ENCODE measurements around the gene SYCP1.

Gene SYCP1

GRCh38 chr1:115035652-115036051 lies 181.0 kb downstream of the SYCP1 start:
- TF ChIP-seq REST (IDR thresholded peaks at IDR 0.05; ENCODE audit: insufficient read depth in 1 of 2, low read depth in 2 of 2, low read length in 2 of 2) (no peak), SIN3A (IDR thresholded peaks at IDR 0.05; ENCODE audit: borderline replicate concordance, insufficient read depth, low read length) (no peak), TAF1 (IDR thresholded peaks at IDR 0.05; ENCODE audit: borderline replicate concordance, insufficient read depth, low read length) (no peak), FOXP2 (optimal IDR thresholded peaks at IDR 0.05; ENCODE audit: borderline replicate concordance, extremely low read depth, extremely low read length, insufficient read depth) (no peak), POLR2AphosphoS5 (IDR thresholded peaks at IDR 0.05; ENCODE audit: low read depth, low read length) (no peak)

DNA sequence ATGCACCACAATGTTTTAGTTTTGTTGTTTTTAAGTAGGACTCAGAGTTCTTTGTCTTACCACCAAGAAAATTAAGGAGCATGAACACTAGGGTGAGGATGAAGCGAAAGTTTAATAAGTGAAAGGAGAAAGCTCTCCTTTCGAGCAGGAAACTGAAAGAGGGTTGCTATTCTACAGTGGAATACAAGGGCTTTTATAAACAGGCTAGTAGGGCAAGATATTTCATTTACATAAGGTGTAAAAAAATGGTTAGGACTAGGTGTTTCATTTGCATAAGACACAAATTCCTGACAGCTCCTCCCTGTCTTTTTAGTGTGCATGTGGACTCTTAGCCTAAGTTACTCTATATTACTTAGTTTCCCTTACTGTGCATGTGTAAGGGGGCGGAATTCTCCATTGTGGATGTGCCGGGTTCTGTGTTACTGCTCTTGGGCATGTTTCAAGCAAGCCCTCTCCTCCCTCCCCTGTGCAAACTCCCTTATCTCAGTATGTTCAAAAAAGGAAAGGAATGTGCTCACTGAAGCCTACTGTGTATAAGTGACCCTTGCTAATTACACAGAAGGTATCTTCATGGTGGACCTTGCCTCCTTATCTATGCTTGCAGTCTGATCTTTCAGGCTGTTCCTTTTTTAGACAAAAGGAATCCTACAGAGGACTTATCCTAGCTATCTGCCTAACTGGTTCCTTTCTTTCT lies 182.3 kb downstream of the SYCP1 start:
- TF ChIP-seq SIN3A (IDR thresholded peaks at IDR 0.05; ENCODE audit: borderline replicate concordance, insufficient read depth, low read length) (no peak), FOXP2 (optimal IDR thresholded peaks at IDR 0.05; ENCODE audit: borderline replicate concordance, extremely low read depth, extremely low read length, insufficient read depth) (no peak), REST (IDR thresholded peaks at IDR 0.05; ENCODE audit: insufficient read depth in 1 of 2, low read depth in 2 of 2, low read length in 2 of 2) (no peak)

- TF ChIP-seq REST (IDR thresholded peaks at IDR 0.05; ENCODE audit: insufficient read depth in 1 of 2, low read depth in 2 of 2, low read length in 2 of 2): no peak
Measured at GRCh38 chr1:115040501-115040900, 185.8 kb downstream of the SYCP1 start.

DNA sequence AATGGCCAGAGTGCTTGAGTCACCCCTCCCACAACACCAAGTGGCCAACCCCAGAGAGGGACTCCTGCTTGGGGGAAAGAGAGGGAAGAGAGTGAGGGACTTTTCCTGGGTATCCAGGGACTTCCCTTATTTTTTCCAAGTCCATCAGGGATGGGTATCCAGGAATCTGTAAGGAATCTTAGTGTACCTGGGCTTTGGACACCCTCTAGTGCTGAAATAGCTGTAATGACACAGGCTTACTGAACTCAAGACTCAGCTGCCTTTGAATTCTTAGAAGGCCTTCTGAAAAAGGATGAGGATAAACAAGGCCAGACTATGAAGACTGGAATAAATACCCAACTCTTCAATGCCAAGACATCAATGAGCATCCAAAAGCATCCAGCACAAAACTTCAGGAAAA lies 187.0 kb downstream of the SYCP1 start:
- no peak for TF ChIP-seq TAF1 (IDR thresholded peaks at IDR 0.05; ENCODE audit: borderline replicate concordance, insufficient read depth, low read length)
- TF ChIP-seq POLR2AphosphoS5 (IDR thresholded peaks at IDR 0.05; ENCODE audit: low read depth, low read length): no peak
- TF ChIP-seq FOXP2 (optimal IDR thresholded peaks at IDR 0.05; ENCODE audit: borderline replicate concordance, extremely low read depth, extremely low read length, insufficient read depth): no peak
- no peak for TF ChIP-seq SIN3A (IDR thresholded peaks at IDR 0.05; ENCODE audit: borderline replicate concordance, insufficient read depth, low read length)
- TF ChIP-seq REST (IDR thresholded peaks at IDR 0.05; ENCODE audit: insufficient read depth in 1 of 2, low read depth in 2 of 2, low read length in 2 of 2): no peak
